CD4-positive, alpha-beta T cell treated with Interleukin-6 at 100 ng/mL for 8 hours (primary cell): ENCODE data around the gene SYT14.
"Not testable (repeated sequence)": the region's sequence is repeated elsewhere in the genome, so short reads cannot be mapped to it uniquely, and the experiment has no call there.

Experiments
- DNase-seq: peaks from one replicate; pipeline ENCODE4 v3.0.0-alpha.2; 2020; ENCODE audit warnings: mixed read lengths, low spot score

SYT14 gene

DNA sequence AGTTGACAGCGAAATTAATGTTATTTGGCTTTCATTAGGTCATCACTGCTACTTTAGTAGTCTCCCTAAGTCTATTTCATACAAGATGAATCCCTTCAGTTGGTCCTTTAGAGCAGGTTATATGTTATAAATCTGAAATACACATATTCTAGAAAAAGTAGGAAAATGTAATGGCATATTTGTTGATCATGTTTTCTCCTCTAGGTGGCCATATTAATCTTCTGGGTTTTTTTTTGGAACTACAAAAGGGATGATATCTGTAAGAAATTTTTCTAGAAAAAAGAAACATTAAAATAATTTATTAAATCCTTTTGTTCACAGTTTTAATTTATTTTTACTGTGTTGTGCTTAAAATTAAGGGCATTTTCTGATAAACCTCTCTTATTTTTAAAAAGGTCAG, 87.9 kb downstream of the SYT14 start:
- no peak for DNase-seq

DNA sequence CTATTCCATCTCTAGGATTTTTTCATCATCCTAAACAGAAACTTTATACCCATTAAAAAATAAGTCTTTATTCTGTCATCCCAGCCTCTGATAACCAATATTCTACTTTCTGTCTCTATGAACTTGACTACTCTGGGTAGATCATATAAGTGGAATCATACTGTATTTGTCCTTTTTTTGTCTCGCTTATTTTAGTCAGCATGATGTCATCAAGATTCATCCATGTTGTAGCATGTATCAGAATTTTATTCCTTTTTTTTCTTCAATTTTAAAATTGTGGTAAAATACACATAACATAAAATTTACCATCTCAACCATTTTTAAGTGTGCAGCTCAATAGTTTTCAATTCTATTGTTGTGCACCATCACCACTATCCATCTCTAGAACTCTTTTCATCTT, 90.0 kb downstream of the SYT14 start:
- no peak for DNase-seq

DNA sequence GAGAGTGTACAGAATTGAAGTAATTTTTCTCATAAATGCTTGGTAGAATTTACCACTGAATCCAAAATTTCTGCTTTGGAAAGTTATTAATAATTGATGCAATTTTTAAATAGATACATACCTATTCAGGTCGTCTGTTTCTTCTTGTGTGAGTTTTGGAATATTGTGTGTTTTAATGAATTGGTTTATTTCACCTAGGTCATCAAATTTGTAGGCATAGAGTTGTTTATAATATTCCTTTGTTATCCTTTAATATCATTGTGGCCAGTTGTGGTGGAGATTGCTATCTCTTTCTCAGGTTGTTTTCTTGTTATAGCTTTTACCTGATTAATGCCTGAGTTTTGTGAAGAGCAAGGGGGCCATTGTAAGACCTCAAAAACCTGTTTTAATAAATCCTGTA, 93.5 kb downstream of the SYT14 start:
- no peak for DNase-seq

DNA sequence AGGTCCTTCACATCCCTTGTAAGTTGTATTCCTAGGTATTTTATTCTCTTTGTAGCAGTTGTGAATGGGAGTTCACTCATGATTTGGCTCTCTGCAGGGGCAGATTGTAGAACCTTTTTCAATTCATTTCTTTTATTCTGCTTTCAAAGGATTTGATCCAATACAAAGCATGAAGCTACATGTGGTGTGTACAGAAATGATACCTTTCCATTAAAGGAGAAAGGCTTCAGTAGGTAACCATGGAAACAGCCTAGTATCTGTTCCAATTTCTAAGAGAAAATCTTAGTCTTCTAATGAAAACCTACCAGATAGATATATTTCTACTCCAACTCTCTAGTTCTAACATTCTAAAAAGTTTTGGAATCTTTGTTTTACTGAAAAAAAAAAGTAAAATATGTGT, 105.0 kb downstream of the SYT14 start:
- DNase-seq, result no peak

DNA sequence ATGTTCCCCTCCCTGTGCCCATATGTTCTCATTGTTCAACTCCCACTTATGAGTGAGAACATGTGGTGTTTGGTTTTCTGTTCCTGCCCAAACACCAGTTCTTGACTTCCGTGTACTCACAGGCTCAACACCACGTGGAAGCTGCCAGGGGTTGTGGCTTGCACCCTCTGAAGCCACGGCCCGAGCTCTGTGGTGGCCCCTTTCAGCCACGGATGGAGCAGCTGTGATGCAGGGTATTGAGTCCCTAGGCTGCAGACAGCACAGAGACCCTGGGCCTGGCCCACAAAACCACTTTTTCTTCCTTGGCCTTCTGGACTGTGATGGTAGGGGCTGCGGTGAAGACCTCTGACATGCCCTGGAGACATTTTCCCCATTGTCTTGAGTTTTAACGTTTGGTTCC, 111.6 kb downstream of the SYT14 start:
- no peak for DNase-seq

DNA sequence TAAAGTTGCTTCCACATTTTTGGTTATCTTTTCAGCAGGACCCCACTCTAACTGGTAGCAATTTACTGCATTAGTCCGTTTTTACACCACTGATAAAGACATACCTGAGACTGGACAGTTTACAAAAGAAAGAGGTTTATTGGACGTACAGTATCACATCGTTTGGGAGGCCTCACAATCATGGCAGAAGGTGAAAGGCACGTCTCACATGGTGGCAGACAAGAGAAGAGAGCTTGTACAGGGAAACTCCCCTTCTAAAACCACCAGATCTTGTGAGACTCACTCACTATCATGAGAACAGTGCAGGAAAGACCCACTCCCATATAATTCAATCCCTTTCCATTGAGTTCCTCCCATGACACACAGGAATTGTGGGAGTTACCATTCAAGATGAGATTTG, 112.5 kb downstream of the SYT14 start:
- DNase-seq, result not testable (repeated sequence)

DNA sequence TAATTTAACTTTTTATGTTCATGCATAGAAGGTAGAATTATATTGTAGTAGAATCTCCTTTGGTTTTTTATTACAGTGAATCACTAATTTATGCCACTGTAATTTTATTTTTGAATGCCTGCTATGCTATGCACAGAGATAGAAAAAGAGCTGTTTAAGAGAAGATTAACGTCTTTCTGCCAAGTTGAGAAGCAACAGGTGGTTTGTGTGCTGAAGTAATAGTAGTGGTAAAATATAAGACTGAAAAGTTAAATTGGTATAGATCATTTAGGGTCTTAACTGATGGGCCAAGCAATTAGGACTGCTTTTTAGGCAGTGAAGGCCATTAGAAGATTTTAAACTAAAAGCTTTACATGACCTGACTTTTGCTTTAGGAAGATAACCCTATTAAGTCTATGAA, 115.1 kb downstream of the SYT14 start:
- DNase-seq, result no peak

DNA sequence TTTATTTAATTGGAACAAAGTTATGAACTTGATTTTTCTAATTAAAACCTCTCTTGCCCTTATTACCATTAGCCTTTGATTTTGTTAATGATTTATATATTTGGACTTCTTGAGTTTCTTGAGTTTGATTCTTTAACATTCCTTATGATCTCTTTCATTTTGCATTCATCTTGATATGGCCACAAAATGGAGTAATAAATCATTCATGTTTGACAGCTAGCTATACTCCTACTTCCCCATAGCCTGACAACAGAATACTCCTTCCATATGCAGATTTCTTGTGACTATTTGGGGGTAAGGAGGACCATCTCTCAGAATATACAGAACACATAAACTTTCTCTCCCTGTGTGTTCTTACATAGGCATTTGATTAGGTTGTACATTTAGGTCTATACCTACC, 119.6 kb downstream of the SYT14 start:
- DNase-seq, result no peak

DNA sequence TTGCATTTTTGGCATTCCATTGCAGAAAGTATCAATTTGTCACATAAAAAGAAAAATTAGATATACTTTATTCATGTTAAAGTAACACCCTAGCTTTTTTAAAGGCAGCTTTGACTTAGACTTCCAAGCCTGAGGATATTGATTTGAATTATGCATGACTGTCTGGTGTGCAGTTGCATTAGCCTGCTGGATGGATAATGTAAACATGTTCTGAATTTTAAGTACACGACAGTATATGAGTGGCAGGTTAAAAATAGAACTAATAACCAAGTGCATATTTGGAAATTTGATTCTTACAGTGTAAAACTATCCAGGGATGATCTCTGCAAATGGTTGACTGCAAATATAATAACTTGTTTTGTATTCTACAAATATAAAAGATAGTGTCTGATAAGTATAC, 124.0 kb downstream of the SYT14 start:
- DNase-seq, result no peak

DNA sequence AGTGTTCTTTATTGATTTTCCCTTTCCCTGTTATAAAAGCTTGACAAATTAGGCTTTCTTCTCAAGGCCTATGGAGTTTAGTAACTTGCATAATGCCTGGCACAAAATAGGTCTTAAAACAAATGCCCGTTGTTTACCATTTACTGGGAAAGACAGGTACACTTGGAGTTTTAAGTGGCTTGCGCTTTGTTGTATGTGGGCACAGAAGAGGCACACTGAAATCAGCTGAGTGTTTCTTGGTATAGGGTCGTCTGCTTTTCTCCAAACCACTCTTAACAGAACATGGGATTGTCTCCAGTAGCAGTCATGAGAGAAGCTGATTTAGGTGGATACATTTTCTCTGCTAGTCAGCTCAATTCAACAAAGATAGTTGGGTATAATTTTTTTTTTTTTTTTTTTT, 132.5 kb downstream of the SYT14 start:
- DNase-seq, result no peak

DNA sequence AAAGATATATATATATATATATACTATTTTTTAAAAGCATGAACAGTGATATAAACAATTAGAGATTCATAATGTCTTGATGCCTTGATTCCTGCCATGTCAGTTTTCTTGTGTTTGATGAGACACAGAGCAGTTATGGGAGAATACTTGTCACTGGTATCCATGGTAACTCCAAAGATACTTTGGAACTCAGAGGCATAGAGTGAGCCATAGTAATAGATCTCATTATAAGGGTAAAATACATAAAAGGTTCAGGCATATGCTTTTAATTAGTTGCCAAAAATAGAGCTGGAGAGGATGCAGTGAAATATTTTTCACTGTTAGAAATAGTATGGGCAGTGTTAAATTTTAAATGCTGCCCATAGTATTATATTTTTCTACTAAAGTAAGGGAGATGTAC, 134.1 kb downstream of the SYT14 start:
- DNase-seq, result no peak

DNA sequence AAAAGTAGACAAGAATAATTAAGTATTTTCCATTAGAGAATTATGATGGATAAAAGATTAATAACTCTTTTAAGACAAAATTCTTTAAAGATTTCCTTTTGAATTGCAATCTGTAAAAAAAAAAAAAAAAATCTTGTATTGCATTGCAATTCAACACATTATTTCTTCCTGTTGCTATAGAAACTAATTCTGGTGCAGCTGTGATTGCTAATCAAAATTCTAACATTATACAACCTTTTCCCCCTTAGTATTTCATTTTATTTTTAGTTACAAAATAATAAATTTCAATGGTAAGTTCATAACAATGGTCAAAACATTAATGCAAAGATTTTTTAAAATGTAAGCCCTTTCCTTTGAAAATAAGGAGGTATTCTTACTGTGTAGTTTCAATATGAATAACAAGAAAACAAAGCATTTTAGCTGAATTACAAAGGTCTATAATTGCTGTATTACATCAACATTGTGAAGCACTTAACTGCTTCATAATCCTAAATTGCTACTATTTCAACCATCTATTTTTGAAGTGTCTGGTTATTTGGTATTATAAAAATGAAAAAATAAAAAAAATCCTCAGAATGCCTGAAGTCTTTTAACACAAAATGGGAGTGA, 135.0 kb downstream of the SYT14 start:
- no peak for DNase-seq

DNA sequence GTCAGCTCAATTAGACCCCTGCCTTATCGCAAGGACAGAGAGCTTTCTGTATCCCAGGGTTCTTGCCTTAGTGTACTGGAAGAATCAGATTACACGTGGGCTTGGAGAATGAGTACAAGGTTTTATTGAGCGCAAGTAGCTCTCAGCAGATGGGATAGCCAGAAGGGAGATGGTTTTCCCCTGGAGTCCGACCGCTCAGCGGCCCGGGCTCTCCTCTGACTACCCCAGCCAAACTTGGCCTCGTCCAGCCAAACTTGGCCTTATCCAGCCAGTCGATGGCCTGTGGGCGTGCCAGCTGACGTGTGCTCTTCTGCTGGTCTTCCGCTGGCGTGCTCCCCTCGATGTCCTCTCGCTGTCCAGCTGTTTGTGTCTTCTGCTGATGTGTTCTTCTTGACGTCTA, 136.9 kb downstream of the SYT14 start:
- DNase-seq, result no peak

DNA sequence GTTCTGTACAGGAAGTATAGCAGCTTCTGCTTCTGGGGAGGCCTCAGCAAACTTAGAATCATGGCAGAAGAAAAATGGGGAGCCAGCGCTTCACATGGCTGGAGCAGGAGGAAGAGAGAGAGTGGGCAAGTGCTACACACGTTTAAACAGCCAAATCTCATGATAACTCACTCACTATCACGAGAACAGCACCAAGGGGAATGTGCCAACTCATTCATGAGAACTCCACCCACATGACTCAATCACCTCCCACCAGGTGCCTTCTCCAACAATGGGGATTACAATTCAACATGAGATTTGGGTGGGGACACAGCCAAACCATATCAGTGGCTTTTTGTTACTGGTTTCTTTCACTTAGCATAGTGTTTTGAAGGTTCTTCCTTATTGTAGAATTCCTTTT, 138.6 kb downstream of the SYT14 start:
- no peak for DNase-seq

DNA sequence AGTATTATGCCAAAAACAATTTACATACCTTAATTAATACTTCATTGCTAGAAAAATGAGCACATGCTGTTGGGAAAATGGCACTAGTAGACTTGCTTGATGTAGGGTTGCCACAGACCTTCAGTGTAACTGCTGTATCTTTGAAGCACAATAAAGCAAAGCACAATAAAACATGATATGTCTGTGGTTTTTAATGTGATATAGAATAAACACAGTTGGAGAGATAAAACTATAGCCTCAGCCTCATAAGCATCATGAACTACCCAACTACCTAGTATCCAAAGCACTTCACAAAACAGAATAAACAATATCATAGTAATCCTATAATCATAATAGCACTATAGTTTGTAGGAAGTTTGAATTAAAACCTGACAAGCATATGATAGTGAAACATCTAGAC, 143.5 kb downstream of the SYT14 start:
- no peak for DNase-seq

DNA sequence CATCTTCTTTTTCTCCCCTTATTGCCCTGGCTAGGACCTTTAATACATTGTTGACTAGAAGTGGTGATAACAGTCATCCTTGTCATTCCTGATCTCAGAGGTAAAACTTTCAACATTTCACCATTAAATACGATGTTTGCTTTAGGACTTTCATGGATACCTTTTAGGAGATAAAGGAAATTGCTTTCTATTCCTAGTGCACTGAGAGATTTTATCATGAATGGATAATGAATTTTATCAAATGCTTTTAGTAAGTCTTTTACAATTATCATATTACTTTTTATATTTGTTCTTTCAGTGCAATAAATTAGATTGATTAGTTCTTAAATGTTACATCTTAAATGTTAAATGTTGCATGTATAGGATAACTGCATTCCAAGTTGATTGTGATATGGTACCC, 147.3 kb downstream of the SYT14 start:
- no peak for DNase-seq

DNA sequence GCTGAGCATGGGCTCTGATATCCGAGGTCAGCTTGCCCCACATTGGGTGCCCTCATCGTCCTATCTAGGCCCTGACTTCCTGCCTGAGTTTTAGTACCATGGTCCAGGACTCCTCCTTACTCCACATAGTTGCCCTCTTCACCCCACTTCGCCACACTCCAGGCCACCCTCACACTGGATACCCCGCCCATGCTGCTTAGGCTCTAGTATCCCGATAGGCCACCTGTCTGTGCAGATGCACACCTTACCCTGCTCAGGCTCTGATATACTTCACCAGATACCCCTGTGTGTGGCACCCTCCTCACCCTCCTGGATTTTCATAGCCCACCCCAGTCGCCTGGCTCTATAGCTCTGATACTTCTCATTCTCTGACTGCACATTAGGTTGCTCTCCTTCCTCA, 149.0 kb downstream of the SYT14 start:
- no peak for DNase-seq

DNA sequence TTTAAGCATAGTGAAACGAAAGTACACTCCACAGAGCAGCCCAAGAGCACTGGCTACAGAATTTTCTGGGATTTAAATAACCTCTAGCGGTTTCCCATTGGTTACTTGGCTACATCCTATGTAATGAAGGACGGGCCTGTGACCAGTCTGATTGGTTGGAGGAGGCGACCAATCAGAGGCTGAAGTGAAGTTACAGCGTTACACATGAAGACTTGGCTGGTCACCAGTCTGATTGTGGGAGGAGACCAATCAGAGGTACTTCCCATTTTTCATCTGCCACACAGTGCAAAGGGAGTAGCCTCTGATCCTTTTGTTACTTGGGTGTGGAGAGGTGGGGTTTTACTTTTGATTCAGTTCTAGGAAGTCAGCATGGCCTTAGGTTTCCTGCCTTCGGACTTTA, 151.8 kb downstream of the SYT14 start:
- no peak for DNase-seq

DNA sequence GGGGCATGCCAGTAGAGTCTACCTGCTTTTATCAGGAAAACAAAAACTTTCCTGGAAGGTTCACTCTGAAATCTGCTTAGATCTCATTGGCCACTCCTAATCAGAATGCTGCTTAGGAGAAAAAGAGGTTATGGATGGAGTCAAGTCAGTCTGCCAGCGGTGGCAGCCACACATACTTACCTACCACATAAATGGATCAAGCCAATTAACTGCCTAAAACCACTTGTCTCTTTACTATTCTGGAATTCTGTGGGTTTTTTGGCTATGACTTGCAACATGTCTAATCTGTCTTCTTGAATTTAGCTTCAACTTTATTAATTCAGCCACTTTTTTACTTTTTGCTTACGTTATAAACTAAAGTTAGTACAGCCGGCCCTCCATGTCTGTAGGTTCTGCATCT, 154.3 kb downstream of the SYT14 start:
- no peak for DNase-seq

DNA sequence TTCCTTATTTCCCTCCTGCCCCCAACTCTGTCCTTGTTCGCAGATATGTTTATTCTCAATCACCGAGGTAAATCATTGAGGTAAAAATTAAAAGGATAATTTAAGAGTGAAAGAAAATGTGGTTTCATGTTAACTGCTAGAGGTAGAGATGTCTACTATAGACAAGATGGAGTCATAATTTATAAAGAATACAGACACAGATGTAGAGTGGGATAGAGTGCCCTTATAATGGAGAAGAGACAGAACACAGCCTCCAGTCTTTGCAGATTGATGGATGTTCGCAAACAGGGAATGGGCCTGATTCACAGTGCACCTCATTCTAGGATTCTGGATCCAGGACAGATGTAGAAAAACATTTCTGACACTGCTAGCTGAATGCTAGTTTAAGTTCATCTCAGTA, 155.4 kb downstream of the SYT14 start:
- no peak for DNase-seq

DNA sequence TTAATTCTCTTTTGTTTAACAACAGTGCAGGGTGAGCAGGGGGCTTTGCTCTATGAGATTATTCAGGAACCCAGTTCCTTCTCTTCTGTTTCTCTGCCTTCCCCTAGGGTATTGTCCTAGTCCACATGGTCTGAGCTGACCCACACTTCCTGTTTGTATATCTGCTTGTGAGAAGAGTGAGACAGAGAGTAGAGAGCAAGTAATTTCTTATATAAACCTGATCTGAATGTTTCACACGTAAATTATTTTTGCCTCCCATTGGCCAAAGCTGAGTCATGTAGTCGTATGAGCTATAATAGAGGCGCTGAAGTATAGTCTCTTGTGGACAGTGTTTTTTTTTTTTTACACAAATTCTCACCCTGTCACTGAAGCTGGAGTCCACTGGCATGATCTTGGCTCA, 160.3 kb downstream of the SYT14 start:
- DNase-seq, result no peak

DNA sequence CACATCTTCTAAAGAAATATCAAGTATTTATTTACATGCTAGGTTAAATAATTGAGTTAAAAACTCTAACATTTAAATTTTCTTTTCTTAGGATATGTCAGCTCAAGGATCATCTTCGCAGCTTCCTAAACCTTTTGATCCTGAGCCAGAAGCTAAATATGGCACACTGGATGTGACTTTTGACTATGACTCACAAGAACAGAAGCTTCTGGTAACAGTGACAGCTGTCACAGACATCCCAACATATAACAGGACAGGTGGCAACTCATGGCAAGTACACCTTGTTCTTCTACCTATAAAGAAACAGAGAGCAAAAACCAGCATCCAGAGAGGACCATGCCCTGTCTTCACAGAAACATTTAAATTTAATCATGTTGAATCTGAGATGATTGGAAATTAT, 161.9 kb downstream of the SYT14 start:
- no peak for DNase-seq

DNA sequence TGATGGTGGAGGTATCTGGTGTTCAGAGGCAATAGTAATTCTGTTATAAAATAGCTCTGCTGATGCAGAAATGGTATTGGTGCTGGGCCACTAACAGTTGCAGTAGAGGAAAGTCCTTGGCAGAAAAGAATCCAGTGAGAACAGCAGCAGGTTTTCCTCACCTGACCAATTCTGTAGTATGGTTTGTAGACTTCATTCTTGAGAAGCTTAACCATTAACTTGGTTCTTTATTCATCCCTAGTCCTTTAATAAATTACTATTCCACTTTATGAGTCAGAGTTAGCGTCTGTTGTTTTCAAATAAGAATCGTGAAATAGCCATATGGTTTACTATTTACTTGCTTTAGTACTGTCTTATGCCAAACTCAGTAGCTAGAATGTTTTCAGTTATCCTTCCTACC, 166.1 kb downstream of the SYT14 start:
- DNase-seq, result no peak

DNA sequence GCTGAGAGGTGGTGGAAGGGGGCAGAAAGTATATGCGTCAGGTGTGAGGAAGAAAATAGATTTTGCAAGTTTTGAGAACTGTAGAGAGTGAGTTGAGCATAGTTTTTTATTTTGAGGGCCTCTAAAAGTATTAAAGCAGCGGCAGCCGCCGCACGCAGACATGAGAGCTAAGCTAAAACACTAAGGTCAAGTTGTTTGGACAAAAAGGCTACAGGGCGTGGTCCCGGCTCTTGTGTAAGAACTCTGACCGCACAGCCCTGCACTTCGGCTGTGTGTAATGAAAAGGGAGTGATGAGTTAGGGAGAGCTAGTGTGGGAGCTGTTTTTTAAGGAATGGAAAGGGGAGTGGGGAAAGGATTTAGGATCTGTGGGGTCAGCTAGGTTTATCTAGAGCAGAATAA, 174.9 kb downstream of the SYT14 start:
- DNase-seq, result not testable (repeated sequence)

DNA sequence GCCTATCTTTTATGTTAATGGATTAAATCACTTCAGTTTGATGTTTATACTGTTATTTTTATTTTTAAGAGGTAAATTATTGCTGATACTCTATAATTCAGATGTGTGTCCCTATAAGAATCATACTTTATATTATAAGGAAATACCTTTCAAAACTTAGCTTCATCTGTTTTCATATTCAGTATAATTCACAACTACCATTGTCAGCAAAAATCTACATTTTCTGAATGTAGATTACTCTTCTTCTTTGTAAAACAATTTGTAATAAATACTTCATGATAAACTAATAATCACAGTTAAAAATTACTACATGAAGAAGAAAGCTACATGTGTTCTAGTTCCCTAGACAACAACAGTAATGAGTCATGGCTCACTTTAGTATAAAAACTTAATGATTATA, 179.2 kb downstream of the SYT14 start:
- DNase-seq, result no peak
